VCaP (cell line): ENCODE data around the gene CHIC2.
A peak's percentile ranks its signal among the peaks of the same experiment; 100 is the strongest.

ENCODE experiments used
- H3K27ac ChIP-seq: fragments of 450-650 bp; 2 replicates; pipeline ENCODE4 v1.5.1; 2017
- TF ChIP-seq, protein P1 (sequence below): fragments of 450-650 bp; conservative IDR thresholded peaks from 2 replicates; pipeline ENCODE4 v1.5.1; 2017; ENCODE audit warnings: mild to moderate bottlenecking, moderate library complexity

The CHIC2 gene

DNA sequence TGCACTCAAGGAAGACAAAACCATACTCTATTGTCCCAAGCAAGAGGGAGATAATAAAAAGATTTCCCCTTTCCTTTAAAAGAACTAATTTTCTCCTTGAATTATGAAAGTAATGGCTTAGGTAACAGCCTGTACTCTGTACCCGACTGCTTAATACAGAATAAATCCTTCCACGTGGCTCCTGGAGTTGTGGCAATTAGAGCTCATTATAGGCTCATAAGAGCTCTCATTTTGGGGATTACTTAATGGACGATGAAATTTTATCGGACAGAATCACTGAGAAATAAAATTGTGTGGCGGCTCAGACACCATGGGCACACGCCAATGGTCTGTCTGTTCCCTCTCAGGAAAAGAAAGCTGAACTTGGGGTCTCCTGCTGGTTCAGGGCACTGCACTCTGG lies 32.7 kb upstream of the CHIC2 start:
- TF ChIP-seq, protein P1, sequence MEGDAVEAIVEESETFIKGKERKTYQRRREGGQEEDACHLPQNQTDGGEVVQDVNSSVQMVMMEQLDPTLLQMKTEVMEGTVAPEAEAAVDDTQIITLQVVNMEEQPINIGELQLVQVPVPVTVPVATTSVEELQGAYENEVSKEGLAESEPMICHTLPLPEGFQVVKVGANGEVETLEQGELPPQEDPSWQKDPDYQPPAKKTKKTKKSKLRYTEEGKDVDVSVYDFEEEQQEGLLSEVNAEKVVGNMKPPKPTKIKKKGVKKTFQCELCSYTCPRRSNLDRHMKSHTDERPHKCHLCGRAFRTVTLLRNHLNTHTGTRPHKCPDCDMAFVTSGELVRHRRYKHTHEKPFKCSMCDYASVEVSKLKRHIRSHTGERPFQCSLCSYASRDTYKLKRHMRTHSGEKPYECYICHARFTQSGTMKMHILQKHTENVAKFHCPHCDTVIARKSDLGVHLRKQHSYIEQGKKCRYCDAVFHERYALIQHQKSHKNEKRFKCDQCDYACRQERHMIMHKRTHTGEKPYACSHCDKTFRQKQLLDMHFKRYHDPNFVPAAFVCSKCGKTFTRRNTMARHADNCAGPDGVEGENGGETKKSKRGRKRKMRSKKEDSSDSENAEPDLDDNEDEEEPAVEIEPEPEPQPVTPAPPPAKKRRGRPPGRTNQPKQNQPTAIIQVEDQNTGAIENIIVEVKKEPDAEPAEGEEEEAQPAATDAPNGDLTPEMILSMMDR, result no peak
- H3K27ac ChIP-seq, result no peak overlapping the region

DNA sequence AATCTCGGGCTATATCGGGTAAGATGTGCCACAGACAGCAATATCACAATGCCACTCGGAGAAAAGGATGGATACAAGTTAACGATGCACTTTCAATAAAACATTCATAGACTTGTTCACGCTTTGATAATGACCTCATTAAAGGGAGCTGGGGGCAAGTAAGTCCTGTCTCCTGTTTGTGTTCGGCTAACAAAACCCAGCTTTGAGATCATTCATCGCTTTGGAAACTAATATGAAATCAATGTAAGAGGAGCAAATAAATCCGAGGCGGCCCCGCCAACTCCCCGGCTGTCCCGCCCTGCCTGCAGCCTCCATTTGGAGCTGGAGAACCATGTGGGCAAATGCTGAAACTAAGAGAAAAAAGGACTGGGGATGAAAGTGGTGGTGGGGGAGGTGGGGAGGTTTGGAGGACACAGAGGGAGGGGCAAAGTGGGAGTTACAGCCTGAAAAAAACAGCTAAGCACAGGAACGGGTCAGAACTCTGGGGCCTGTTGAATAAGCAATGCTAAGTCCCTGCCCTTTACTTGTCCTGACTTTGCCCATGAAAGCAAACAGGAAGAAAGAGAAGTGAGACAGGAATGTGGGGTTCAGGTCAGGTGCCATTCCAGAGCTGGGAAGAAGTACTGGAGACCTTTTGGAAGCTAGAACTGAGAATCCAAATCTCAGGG lies 32.0 kb upstream of the CHIC2 start:
- H3K27ac ChIP-seq, result no peak overlapping the region

DNA sequence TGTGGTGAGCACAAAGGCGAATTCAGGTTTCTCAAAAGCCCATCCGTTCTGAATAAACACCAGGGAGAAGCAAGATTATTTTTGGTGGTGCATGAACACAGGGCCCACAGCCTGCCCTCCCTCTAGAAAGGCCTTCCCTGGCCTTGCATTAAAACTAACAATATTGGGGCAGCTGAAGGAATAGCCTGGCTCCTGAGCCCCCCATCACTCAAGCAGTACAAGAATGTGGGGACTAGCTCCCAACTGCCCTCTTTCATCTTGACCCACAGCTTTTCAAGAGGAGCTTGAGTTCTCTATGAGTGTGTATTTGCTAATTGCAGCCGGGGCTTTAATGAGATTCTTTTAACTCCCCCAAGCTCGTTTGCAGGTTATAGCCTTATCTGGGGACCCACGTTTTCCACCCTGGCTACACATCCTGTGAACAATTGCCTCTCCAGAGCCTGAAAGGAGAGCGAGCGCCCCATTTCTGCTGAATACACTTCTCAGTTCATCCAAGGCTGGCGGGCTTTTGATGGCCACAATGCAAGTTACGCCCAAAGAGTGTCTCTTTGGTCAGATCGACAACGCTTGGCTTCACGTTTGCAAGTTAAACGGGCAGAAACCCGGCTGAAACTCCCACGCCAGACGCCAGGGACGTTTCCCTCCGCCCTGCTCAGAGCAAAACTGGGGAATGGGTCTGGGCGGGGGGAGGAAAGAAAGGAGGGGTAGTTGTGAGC lies 30.9 kb upstream of the CHIC2 start:
- no peak overlapping the region for H3K27ac ChIP-seq
- TF ChIP-seq, protein P1, result no peak

More for the DNA sequence above, 32.0 kb upstream of the CHIC2 start:
- TF ChIP-seq, protein P1, result no peak

- no peak overlapping the region for H3K27ac ChIP-seq
- TF ChIP-seq, protein P1, result no peak
These were observed 30.0 kb upstream of the CHIC2 start for GRCh38 chr4:54094451-54094850.

DNA sequence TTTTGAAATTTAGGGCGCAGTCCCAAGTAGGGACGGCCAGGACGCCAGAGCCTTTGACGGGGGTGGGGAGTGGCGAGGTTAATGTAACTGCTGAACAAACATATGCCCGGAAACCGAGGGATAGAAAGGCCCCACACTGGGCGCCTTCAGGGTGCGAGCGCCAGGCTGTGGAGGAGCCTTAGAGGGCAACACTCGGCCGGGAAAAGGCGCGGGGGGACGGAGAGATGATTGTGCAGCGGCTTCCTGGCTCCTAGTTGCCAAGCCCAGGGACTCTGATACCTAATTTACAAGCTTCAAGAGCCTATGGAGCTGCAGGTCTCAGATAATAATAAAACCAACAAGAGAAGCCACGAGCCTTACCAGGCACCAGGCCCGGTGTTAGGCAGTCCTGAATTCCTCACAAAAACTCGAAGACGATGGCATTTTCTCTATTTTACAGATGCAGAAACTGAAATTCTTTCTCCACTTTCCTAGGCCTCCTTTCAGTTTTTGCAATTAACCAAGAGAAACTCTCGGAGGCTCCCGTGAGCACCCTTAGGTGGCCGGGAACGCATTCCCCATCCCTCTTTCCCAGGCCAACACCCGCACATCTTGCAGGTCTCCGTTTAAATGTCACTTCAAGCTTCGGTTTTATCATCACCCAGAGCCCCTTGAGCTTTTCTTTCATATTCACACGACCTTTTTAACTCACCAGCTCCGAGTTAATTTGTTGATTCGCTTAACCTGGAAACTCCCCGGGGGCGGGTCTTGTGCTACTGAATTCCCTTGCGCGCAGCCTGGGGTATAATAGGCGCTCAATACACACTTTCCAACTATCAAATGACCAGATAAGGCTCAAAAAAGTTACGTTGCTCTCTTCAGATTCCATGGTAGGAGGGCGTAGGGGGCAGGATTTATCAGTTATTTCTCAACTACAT lies 29.2 kb upstream of the CHIC2 start:
- H3K27ac ChIP-seq, result no peak overlapping the region
- TF ChIP-seq, protein P1, result no peak

DNA sequence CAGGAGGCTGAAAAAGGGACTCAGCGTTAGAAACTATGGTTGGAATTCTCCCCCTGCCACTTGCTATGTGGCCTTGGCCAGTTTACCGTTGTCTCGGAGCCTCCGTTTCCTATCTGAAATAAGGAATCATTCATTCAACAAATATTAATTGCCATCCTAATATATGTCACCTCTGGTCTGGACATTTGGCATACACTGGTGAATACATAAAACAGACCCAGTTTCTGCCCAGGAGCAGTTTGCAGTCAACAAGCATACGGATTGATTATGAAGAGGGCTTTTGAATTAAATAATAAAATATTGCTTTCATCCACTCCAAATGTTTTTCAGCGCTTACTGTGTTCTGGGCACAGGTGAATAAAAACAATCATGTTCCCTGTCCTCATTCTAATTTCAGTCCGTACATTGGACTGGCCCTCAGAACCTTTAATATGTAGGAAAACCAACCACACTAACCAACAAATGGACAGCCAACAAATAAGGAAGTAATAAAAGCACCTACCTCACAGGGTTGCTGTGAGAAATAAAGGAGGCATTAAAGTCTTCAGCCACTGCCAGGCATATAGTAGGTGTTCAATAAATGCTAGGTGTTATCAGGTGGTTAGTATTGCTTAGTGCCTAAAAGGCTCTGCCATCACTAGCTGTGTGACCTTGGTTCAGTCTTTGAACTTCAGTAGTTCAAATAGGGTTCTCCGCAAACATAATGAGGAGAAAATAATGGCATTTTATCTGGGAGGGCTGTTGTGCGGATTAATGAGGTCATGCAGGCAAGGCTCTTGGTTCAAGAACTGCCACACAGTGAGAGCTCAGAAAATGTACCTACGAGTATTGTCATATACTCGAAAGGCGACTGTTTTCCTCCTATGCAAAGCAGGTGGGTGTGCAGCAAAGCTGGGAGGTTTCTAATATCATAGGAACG lies 28.3 kb upstream of the CHIC2 start:
- TF ChIP-seq, protein P1, result no peak
- H3K27ac ChIP-seq, result peak overlapping the region; percentile 82
